Colonic mucosa (tissue), 4 donors: Measurements from ENCODE around the gene GBX1. TPM values are rescaled to one million over a fixed set of nuclear protein-coding genes. Genes with fewer than 3 reads are reported as not detected.
A peak's percentile ranks its signal among the peaks of the same experiment; 100 is the strongest.

Experiments
- DNase-seq: peaks from one replicate; pipeline ENCODE4 v3.0.0-alpha.2; 2020
- H3K27ac ChIP-seq: fragments of 200-600 bp; one replicate; pipeline ENCODE4 v1.8.0; 2021
- H3K27me3 ChIP-seq: fragments of 200-600 bp; one replicate; pipeline ENCODE4 v1.8.0; 2021
- H3K36me3 ChIP-seq: fragments of 200-600 bp; one replicate; pipeline ENCODE4 v1.8.0; 2021
- H3K4me1 ChIP-seq: fragments of 200-600 bp; one replicate; pipeline ENCODE4 v1.8.0; 2021; ENCODE audit warnings: mild to moderate bottlenecking
- H3K4me3 ChIP-seq: fragments of 200-600 bp; one replicate; pipeline ENCODE4 v1.8.0; 2021
- H3K9ac ChIP-seq, 2 donors: one replicate each; pipeline ENCODE4 v1.7.0; 2013; ENCODE audit warnings: control low read depth in 2 of 2, low read depth in 2 of 2, low read length in 2 of 2
- H3K9me3 ChIP-seq: fragments of 200-600 bp; one replicate; pipeline ENCODE4 v1.8.0; 2021
- intact Hi-C: fragments of 100-400 bp; cut with DNase I; formaldehyde crosslinking; loops from one replicate; pipeline ENCODE4 v1.14.1; 2022
- total RNA-seq, 2 donors: library from RNA; stranded (reverse); fragmentation: NEBNext Ultra II Directional in 1 of 2; extraction: Animal tissue kit (Norgen Biotek cat#: 25700) in 1 of 2; gene quantifications; one replicate each; pipeline ENCODE4 v1.2.1, GENCODE V29; 2021
- TF ChIP-seq, protein P1 (sequence below): fragments of 200-600 bp; IDR thresholded peaks from one replicate; pipeline ENCODE4 v1.8.0; 2022; ENCODE audit warnings: antibody characterized with exemption, mild to moderate bottlenecking
- donor health status: healthy.
- donor health status: DM: no; HTN: no; CAD: no.
- donor health status: DM: no; HTN: no; CAD: no.

GBX1 gene
- total RNA-seq, 2 donors from 2014 or later, result not detected

DNA sequence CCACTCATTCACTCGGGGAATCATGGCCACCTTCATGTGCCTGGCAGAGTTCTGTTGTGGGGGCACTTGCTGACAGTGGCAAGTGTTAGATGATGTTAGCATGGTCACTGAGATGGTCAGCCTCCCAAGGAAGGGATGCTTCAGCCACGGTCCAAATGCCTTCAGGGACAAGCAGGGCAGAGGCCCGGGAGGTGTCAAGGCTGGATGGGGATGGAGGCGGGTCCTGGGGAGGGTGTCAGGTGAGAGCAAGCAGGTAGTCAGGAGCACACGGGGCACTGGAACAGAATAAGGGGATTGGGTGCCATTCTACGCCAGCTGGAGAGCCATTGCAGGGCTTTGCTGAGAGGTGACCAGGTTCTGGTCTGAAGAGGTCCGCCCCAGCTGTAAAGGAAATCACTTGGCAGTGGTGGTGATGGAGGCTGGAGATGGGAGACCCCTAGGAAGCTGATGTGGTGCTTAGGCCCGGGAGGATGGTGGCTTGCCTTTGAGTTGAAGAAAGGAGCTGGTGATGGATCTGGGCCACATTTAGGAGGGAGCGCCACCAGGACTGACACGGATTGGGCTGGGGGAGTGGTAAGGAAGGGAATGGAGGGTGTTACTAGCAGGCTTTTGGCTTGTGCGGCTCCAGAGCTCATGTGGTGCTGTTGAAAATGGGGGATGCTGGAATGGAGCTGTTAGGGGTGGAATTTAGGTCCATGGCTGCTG lies 57.1 kb downstream of the GBX1 start:
- DNase-seq, result no peak
- Histone ChIP-seq H3K9ac (no peak overlapping the region), H3K4me3 (no peak overlapping the region), H3K9me3 (no peaks in the 10 kb centered on the region), H3K4me1 (peaks cover 18% of the 10 kb centered on the region), H3K27me3 (no peaks in the 10 kb centered on the region), H3K36me3 (no peaks in the 10 kb centered on the region), H3K27ac (no peak overlapping the region)
- intact Hi-C loops, result loop anchor here (5.0 kb wide), 1 partner anchor 78 kb away; no protein-coding TSS in a partner anchor
- TF ChIP-seq, protein P1, sequence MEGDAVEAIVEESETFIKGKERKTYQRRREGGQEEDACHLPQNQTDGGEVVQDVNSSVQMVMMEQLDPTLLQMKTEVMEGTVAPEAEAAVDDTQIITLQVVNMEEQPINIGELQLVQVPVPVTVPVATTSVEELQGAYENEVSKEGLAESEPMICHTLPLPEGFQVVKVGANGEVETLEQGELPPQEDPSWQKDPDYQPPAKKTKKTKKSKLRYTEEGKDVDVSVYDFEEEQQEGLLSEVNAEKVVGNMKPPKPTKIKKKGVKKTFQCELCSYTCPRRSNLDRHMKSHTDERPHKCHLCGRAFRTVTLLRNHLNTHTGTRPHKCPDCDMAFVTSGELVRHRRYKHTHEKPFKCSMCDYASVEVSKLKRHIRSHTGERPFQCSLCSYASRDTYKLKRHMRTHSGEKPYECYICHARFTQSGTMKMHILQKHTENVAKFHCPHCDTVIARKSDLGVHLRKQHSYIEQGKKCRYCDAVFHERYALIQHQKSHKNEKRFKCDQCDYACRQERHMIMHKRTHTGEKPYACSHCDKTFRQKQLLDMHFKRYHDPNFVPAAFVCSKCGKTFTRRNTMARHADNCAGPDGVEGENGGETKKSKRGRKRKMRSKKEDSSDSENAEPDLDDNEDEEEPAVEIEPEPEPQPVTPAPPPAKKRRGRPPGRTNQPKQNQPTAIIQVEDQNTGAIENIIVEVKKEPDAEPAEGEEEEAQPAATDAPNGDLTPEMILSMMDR, result no peak

DNA sequence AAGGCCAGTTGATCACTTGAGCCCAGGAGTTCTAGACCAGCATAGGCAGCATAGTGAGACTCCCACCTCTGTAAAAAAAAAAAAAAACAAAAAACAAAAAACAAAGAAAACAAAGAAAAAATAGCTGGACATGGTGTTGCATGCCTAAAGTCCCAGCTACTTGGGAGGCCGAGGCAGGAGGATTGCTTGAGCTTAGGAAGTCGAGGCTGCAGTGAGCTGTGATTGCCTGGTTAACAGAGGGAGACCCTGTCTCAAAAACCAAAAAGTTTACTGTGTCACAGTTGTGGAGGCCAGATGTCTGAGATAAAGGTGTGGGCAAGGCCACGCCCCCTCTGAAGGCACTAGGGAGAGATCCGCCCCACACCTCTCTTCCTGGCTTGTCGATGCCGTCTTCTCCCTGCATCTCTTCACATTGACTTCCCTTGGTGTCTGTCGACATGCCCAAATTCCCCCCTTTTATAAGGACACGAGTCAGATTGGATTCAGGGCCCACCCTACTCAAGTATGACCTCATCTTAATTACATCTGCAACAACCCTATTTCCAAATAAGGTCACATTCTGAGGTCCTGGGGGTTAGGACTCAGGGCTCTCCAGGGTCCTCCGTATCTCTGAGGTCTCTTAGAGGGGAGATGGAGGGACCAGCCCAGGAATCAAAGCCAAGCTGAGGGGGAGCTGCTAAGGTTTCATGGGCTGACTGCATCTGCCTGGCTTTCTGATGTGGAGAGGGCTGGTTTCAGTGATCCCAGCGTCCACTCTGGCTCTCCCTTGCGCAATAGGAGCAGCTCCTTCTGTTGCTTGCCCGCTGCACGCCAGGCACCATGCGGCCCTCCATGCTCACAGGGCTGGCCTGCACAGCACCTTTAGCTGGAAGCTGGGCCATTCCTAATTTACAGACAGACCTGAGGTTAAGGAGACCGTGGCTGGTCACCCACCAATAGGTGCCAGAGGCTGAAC lies 58.1 kb downstream of the GBX1 start:
- no peak for DNase-seq
- Histone ChIP-seq H3K9me3 (no peaks in the 10 kb centered on the region), H3K27ac (peak overlapping the region; percentile 1), H3K9ac (no peak overlapping the region), H3K4me3 (no peak overlapping the region), H3K27me3 (no peaks in the 10 kb centered on the region), H3K36me3 (no peaks in the 10 kb centered on the region), H3K4me1 (peaks cover 18% of the 10 kb centered on the region)
- TF ChIP-seq, protein P1, result no peak
- intact Hi-C loops, result loop anchor here (5.0 kb wide), 1 partner anchor 77 kb away; no protein-coding TSS in a partner anchor

DNA sequence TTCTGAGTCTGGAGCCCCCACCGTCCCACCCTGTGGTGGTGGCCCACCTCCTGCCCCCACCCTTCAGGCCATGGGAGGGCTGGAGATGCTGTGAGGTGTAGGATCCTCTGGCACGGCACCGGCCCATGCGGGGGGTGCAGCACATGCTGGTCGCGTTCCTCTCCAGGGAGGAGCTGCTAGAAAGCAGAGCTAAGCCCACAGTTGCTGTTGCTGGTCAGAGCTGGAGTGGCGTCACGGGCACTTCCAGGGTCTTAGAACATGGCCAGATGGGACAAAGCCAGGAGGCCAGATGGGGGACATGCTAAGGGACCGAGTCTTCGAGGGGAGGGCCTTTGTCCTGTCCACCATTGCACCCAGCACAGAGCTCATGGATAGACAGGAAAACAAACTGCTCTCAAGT lies 59.6 kb downstream of the GBX1 start:
- H3K36me3 ChIP-seq, result no peaks in the 10 kb centered on the region
- TF ChIP-seq, protein P1, result no peak
- intact Hi-C loops, result no loop called here
- no peak overlapping the region for H3K27ac ChIP-seq
- H3K27me3 ChIP-seq, result no peaks in the 10 kb centered on the region
- H3K4me3 ChIP-seq, result no peak overlapping the region
- DNase-seq, result no peak
- H3K4me1 ChIP-seq, result peaks cover 7% of the 10 kb centered on the region
- H3K9ac ChIP-seq, result no peak overlapping the region
- no peaks in the 10 kb centered on the region for H3K9me3 ChIP-seq

DNA sequence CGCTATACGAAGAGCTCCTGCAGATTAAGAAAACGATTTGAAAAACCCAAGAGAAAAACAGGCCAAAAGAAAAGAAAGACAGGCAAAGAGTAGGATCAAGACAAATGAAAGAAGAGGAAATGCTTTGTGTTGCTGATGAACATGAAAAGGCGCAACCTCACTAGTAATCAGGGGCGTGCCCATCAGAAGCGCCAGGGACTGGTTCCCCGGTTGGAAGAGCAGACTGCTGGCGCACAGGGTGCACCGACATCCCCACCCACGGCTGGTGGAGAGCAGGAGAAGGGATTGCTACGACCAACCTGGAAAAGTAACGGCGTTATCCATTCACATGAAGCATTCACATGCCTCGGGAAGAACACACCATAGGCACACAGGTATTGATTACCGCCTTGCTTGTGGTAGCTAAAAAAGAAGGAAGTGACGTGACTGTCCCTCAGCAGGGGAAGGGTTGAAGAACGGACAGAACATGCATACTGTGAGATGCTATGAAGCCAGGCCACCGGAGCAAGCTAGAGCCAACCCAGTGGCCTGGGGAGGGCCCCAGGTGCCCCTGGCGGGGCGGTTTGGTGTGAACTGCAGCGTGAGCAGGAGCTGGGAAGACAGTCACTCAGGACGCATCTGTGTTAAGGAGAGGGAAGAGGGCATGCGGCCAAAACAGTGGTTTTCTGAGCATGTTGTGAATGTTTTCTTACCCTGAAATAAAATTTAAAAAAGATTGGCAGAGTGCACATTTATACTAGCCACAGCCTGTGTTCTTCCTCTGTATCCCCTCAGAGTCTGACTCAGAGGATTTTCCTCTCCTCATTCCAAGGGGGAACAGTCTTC lies 62.9 kb downstream of the GBX1 start:
- Histone ChIP-seq H3K9ac (no peak overlapping the region), H3K9me3 (no peaks in the 10 kb centered on the region), H3K4me1 (no peaks in the 10 kb centered on the region), H3K36me3 (no peaks in the 10 kb centered on the region), H3K27ac (no peak overlapping the region), H3K27me3 (no peaks in the 10 kb centered on the region), H3K4me3 (no peak overlapping the region)
- no peak for DNase-seq
- TF ChIP-seq, protein P1, result no peak
- intact Hi-C loops, result no loop called here

DNA sequence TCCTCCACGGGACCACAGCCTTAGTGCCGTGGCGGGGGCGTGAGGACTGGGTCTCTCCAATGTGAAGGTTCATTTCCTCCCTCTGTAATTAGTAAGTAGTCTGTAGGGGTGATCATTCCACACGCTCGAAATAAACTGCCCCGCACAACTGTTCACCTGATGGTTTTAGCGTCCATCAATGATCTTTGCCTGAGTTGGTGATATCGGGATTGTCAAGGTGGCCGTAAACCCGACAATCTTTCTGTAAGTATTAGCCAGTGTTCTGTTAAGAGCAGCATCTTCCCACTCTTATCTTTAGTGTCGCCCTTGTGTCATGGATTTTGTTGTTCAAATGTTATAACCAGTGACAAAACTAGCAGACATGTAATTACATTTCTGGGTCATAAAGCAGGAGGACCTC lies 63.5 kb downstream of the GBX1 start:
- H3K27me3 ChIP-seq, result no peaks in the 10 kb centered on the region
- H3K4me3 ChIP-seq, result no peak overlapping the region
- no peak overlapping the region for H3K27ac ChIP-seq
- no peaks in the 10 kb centered on the region for H3K36me3 ChIP-seq
- H3K4me1 ChIP-seq, result no peaks in the 10 kb centered on the region
- intact Hi-C loops, result no loop called here
- H3K9me3 ChIP-seq, result no peaks in the 10 kb centered on the region
- TF ChIP-seq, protein P1, result no peak
- no peak overlapping the region for H3K9ac ChIP-seq
- no peak for DNase-seq
